GM12864 (cell line): ENCODE results near the gene GRID1.

Experiments
- DNase-seq: peaks from one replicate; pipeline ENCODE4 v3.0.0-alpha.2; 2011; ENCODE audit warnings: low read depth
- H3K4me3 ChIP-seq: 2 replicates; pipeline ENCODE4 v1.5.1; 2011; ENCODE audit warnings: mild to moderate bottlenecking, low read depth, low read length, control low read depth
- CTCF ChIP-seq: IDR thresholded peaks from 2 replicates; pipeline ENCODE4 v1.5.1; 2011; ENCODE audit warnings: low read depth, mild to moderate bottlenecking, moderate library complexity, low read length, control low read depth, inconsistent platforms; ENCODE audit errors: missing control alignments

GRID1 gene

GRCh38 chr10:86234541-86235270 lies 131.9 kb downstream of the GRID1 start:
- no peak overlapping the region for H3K4me3 ChIP-seq
- TF ChIP-seq CTCF: no peak
- DNase-seq: no peak

GRCh38 chr10:86234107-86234506 lies 132.5 kb downstream of the GRID1 start:
- TF ChIP-seq CTCF: no peak
- no peak overlapping the region for H3K4me3 ChIP-seq
- no peak for DNase-seq

GRCh38 chr10:86233131-86233530 lies 133.5 kb downstream of the GRID1 start:
- TF ChIP-seq CTCF: no peak
- H3K4me3 ChIP-seq: no peak overlapping the region
- no peak for DNase-seq

- no peak overlapping the region for H3K4me3 ChIP-seq
- DNase-seq: no peak
- no peak for TF ChIP-seq CTCF
Measured at GRCh38 chr10:86232644-86233043, 134.0 kb downstream of the GRID1 start.

GRCh38 chr10:86231796-86232560 lies 134.6 kb downstream of the GRID1 start:
- TF ChIP-seq CTCF: no peak
- no peak overlapping the region for H3K4me3 ChIP-seq
- no peak for DNase-seq

GRCh38 chr10:86230557-86231180 lies 135.9 kb downstream of the GRID1 start:
- DNase-seq: no peak
- TF ChIP-seq CTCF: no peak
- no peak overlapping the region for H3K4me3 ChIP-seq
